Measurements from ENCODE around the gene STX17.

The STX17 gene

GRCh38 chr9:99911600-99911999 is 5.1 kb downstream of the STX17 start:
- DNase-seq, result no peak

GRCh38 chr9:99916650-99917049 is 10.2 kb downstream of the STX17 start:
- DNase-seq, result no peak

GRCh38 chr9:99918134-99918533 is 11.7 kb downstream of the STX17 start:
- no peak for DNase-seq

GRCh38 chr9:99919930-99920329 is 13.5 kb downstream of the STX17 start:
- no peak for DNase-seq

- no peak for DNase-seq
These were observed 15.6 kb downstream of the STX17 start for GRCh38 chr9:99921875-99922710.

- no peak for DNase-seq
These were observed 16.2 kb downstream of the STX17 start for GRCh38 chr9:99922711-99923030.

GRCh38 chr9:99925541-99925940 is 19.1 kb downstream of the STX17 start:
- DNase-seq, result no peak

GRCh38 chr9:99929652-99930051 is 23.2 kb downstream of the STX17 start:
- no peak for DNase-seq

- no peak for DNase-seq
These were observed 24.8 kb downstream of the STX17 start for GRCh38 chr9:99931155-99931840.

GRCh38 chr9:99936947-99937587 is 30.6 kb downstream of the STX17 start:
- DNase-seq, result no peak

GRCh38 chr9:99947395-99947794 is 40.9 kb downstream of the STX17 start:
- DNase-seq, result no peak

GRCh38 chr9:99948482-99948881 is 42.0 kb downstream of the STX17 start:
- DNase-seq, result no peak

GRCh38 chr9:99948896-99949295 is 42.4 kb downstream of the STX17 start:
- no peak for DNase-seq

GRCh38 chr9:99953861-99954507 is 47.5 kb downstream of the STX17 start:
- DNase-seq, result no peak

GRCh38 chr9:99954819-99955218 is 48.4 kb downstream of the STX17 start:
- DNase-seq, result no peak

- DNase-seq, result no peak
These were observed 49.2 kb downstream of the STX17 start for GRCh38 chr9:99955606-99956005.

- no peak for DNase-seq
These were observed 56.3 kb downstream of the STX17 start for GRCh38 chr9:99962680-99963261.

- DNase-seq, result no peak
These were observed 57.9 kb downstream of the STX17 start for GRCh38 chr9:99964336-99964735.

- DNase-seq, result no peak
These were observed 59.5 kb downstream of the STX17 start for GRCh38 chr9:99966001-99966400.

GRCh38 chr9:99966716-99967115 is 60.3 kb downstream of the STX17 start:
- DNase-seq, result no peak

- no peak for DNase-seq
These were observed 61.0 kb downstream of the STX17 start for GRCh38 chr9:99967457-99967856.

- DNase-seq, result no peak
These were observed 64.0 kb downstream of the STX17 start for GRCh38 chr9:99970481-99970880.

- no peak for DNase-seq
These were observed 65.0 kb downstream of the STX17 start for GRCh38 chr9:99971410-99971809.

Data from SIG-M5 (cell line).